Loucy (cell line): Measurements from ENCODE around the gene ATP1A3.
A peak's percentile ranks its signal among the peaks of the same experiment; 100 is the strongest.

Source experiments
- H2AFZ ChIP-seq: fragments of 200-600 bp; sonication (generic); 2 replicates; pipeline ENCODE4 v1.6.0; 2016; ENCODE audit warnings: antibody characterized with exemption, mild to moderate bottlenecking, low read length, moderate library complexity
- H3F3A ChIP-seq: fragments of 200-600 bp; 2 replicates; pipeline ENCODE4 v1.6.0; 2016; ENCODE audit warnings: antibody characterized with exemption, low read depth, mild to moderate bottlenecking
- H3K27me3 ChIP-seq: fragments of 200-600 bp; sonication (generic); 2 replicates; pipeline ENCODE4 v1.6.1; 2014; ENCODE audit warnings: low read length, mild to moderate bottlenecking; ENCODE audit not compliant: insufficient read depth, poor library complexity, severe bottlenecking
- H3K36me3 ChIP-seq: fragments of 200-600 bp; sonication (generic); 2 replicates; pipeline ENCODE4 v1.6.1; 2016; ENCODE audit warnings: low read length; ENCODE audit not compliant: insufficient read depth
- H3K4me1 ChIP-seq: fragments of 200-600 bp; sonication (generic); 2 replicates; pipeline ENCODE4 v1.5.1; 2014; ENCODE audit warnings: low read length, mild to moderate bottlenecking; ENCODE audit not compliant: insufficient read depth, poor library complexity, severe bottlenecking
- H3K4me2 ChIP-seq: fragments of 200-600 bp; sonication (generic); 2 replicates; pipeline ENCODE4 v1.6.0; 2014; ENCODE audit warnings: antibody characterized with exemption, low read length, low read depth, mild to moderate bottlenecking; ENCODE audit not compliant: poor library complexity, severe bottlenecking
- H3K4me3 ChIP-seq: fragments of 200-600 bp; sonication (generic); 2 replicates; pipeline ENCODE4 v1.5.1; 2014; ENCODE audit warnings: low read length, mild to moderate bottlenecking, mixed read lengths; ENCODE audit not compliant: poor library complexity, severe bottlenecking
- H3K79me2 ChIP-seq: fragments of 200-600 bp; sonication (generic); 2 replicates; pipeline ENCODE4 v1.6.1; 2014; ENCODE audit warnings: low read length; ENCODE audit not compliant: insufficient read depth
- H3K9ac ChIP-seq: fragments of 200-600 bp; sonication (generic); 2 replicates; pipeline ENCODE4 v1.6.0; 2014; ENCODE audit warnings: mild to moderate bottlenecking, low read depth, low read length, moderate library complexity; ENCODE audit not compliant: poor library complexity, severe bottlenecking
- H3K9me2 ChIP-seq: fragments of 200-600 bp; sonication (generic); replicated peaks from 2 replicates; pipeline ENCODE4 v1.6.1; 2016; ENCODE audit warnings: low read depth, low read length, mixed read lengths
- H3K9me3 ChIP-seq: fragments of 200-600 bp; sonication (generic); 2 replicates; pipeline ENCODE4 v1.6.1; 2014; ENCODE audit warnings: mild to moderate bottlenecking, antibody characterized with exemption, low read length, low read depth; ENCODE audit not compliant: insufficient read depth
- H4K20me1 ChIP-seq: fragments of 200-600 bp; sonication (generic); 2 replicates; pipeline ENCODE4 v1.6.0; 2014; ENCODE audit warnings: antibody characterized with exemption, low read length, mild to moderate bottlenecking; ENCODE audit not compliant: insufficient read depth, poor library complexity, severe bottlenecking
- CTCF ChIP-seq: fragments of 200-600 bp; sonication (generic); conservative IDR thresholded peaks from 2 replicates; pipeline ENCODE4 v1.5.1; 2014; ENCODE audit warnings: mild to moderate bottlenecking, antibody characterized with exemption, low read length
- EZH2phosphoT487 ChIP-seq: fragments of 200-600 bp; IDR thresholded peaks from 2 replicates; pipeline ENCODE4 v1.6.1; 2018; ENCODE audit warnings: antibody characterized with exemption, mild to moderate bottlenecking, moderate library complexity, borderline replicate concordance

The ATP1A3 gene

DNA sequence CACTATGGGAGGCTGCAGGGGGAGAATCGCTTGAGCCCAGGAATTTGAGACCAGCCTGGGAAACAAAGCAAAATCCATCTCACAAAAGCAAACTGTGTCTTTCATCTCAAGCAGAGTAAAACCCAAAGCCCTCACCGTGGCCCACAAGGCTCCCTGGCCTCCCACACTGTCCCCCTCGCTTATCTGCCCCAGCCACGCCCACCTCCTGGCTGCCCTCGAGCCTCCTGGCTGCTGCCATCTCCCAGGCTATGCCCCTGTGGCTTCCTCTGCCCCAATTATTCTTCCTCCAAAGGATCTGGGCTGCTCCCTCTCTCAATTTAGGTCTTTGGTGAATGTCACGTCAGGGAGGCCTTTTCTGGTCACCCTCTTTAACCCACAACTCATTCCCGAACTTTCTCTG, 38.5 kb downstream of the ATP1A3 start:
- TF ChIP-seq EZH2phosphoT487 (no peak), CTCF (no peak)
- Histone ChIP-seq H3K9me2 (no peaks in the 10 kb centered on the region), H3F3A (no peaks in the 10 kb centered on the region), H3K4me2 (no peak overlapping the region), H2AFZ (no peak overlapping the region), H3K4me1 (peaks cover 12% of the 10 kb centered on the region), H3K79me2 (no peaks in the 10 kb centered on the region), H3K4me3 (no peak overlapping the region), H3K27me3 (no peaks in the 10 kb centered on the region), H3K36me3 (no peaks in the 10 kb centered on the region), H3K9ac (no peak overlapping the region), H3K9me3 (no peaks in the 10 kb centered on the region), H4K20me1 (no peaks in the 10 kb centered on the region)

DNA sequence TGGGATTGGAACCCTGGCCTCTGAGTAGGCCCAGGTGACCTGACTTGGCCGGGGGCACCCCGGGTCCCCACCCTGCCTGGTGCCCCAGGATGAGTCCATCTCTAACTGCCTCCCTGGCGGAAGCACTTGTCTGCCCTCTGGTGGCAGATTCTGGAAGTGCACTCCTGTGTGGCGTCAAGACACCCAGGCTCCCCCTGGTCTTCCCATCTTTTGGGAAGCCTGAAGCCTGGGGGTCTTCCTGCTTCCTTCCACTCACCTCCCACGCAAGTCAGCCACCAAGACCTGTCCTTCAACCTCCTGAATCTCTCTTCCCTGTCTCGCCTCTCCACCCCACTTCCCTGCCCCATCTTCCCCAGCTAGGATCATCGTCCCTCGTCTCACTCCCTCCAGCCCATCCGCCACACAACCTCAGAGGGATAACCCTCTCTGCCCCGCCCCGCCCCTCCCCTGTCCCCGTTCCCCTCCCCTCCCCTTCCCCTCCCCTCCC, 42.3 kb downstream of the ATP1A3 start:
- no peaks in the 10 kb centered on the region for H3K4me1 ChIP-seq
- H3K36me3 ChIP-seq, result no peaks in the 10 kb centered on the region
- H3K9ac ChIP-seq, result no peak overlapping the region
- H4K20me1 ChIP-seq, result no peaks in the 10 kb centered on the region
- H3K4me3 ChIP-seq, result no peak overlapping the region
- H3K27me3 ChIP-seq, result no peaks in the 10 kb centered on the region
- TF ChIP-seq EZH2phosphoT487 (no peak), CTCF (peak; percentile 95)
- H3K9me2 ChIP-seq, result no peaks in the 10 kb centered on the region
- no peaks in the 10 kb centered on the region for H3K9me3 ChIP-seq
- no peak overlapping the region for H3K4me2 ChIP-seq
- H3F3A ChIP-seq, result no peaks in the 10 kb centered on the region
- no peak overlapping the region; the same call in 1 of the 2 replicates for H2AFZ ChIP-seq
- no peaks in the 10 kb centered on the region for H3K79me2 ChIP-seq

- H3F3A ChIP-seq, result no peaks in the 10 kb centered on the region
- TF ChIP-seq EZH2phosphoT487, result no peak
- TF ChIP-seq CTCF, result no peak
- no peaks in the 10 kb centered on the region for H3K27me3 ChIP-seq
- no peaks in the 10 kb centered on the region for H3K9me2 ChIP-seq
- H3K9ac ChIP-seq, result no peak overlapping the region
- no peak overlapping the region for H3K4me3 ChIP-seq
- no peaks in the 10 kb centered on the region for H4K20me1 ChIP-seq
- no peaks in the 10 kb centered on the region for H3K79me2 ChIP-seq
- H3K36me3 ChIP-seq, result no peaks in the 10 kb centered on the region
- no peaks in the 10 kb centered on the region for H3K4me1 ChIP-seq
- no peak overlapping the region for H3K4me2 ChIP-seq
- H2AFZ ChIP-seq, result no peak overlapping the region
- H3K9me3 ChIP-seq, result no peaks in the 10 kb centered on the region
These were observed 46.9 kb downstream of the ATP1A3 start for GRCh38 chr19:41947091-41947490.
